Naive thymus-derived CD4-positive, alpha-beta T cell (primary cell): ENCODE results near the gene CCDC85C. TPM values are rescaled to one million over a fixed set of nuclear protein-coding genes. Genes with fewer than 3 reads are reported as not detected.
A peak's percentile ranks its signal among the peaks of the same experiment; 100 is the strongest.

Source experiments
- ATAC-seq: fragments of 150-1000 bp; cut with Tn5 transposase; 2 replicates; pipeline ENCODE4 v1.10.0; 2021; ENCODE audit warnings: mild to moderate bottlenecking, moderate library complexity
- CTCF ChIA-PET: fragments of 350-600 bp; sonication (Branson Sonifier 250); formaldehyde crosslinking; loops from one replicate; lab custom pipeline; 2021; ENCODE audit warnings: antibody characterized with exemption; lab: Charles Lee
- POLR2A ChIA-PET: fragments of 350-600 bp; sonication (Branson Sonifier 250); formaldehyde crosslinking; loops from one replicate; lab custom pipeline; 2021; ENCODE audit warnings: antibody characterized with exemption, inconsistent platforms; lab: Charles Lee
- DNase-seq, 9 donors: peaks; one replicate each; pipeline versions ENCODE4 v3.0.0 to v3.0.0-alpha.2; 2020 to 2022; ENCODE audit warnings: mixed read lengths in 1 of 9
- H3K27ac ChIP-seq: one replicate; pipeline ENCODE4 v1.7.0; 2013; ENCODE audit warnings: mild to moderate bottlenecking, low read depth, low read length, moderate library complexity
- H3K27me3 ChIP-seq, 2 donors: one replicate each; pipeline ENCODE4 v1.7.0; 2013; ENCODE audit warnings: low read length in 2 of 2, mild to moderate bottlenecking in 2 of 2, moderate library complexity in 2 of 2; ENCODE audit not compliant: control insufficient read depth in 2 of 2, insufficient read depth in 2 of 2
- H3K36me3 ChIP-seq, 3 experiments: 1 replicate in 2 of 3; 2 replicates in 1 of 3; pipeline ENCODE4 v1.7.0; 2013; ENCODE audit warnings: low read length in 3 of 3, mild to moderate bottlenecking in 3 of 3, moderate library complexity in 1 of 3; ENCODE audit not compliant: insufficient read depth in 3 of 3, control insufficient read depth in 2 of 3
- H3K4me1 ChIP-seq, 2 donors: one replicate each; pipeline ENCODE4 v1.7.0; 2013; ENCODE audit warnings: low read length in 2 of 2, mild to moderate bottlenecking in 2 of 2, moderate library complexity in 1 of 2; ENCODE audit not compliant: control insufficient read depth in 2 of 2, insufficient read depth in 2 of 2
- H3K4me3 ChIP-seq: 2 replicates; pipeline ENCODE4 v1.7.0; 2013; ENCODE audit warnings: mild to moderate bottlenecking, low read length
- H3K9me3 ChIP-seq, 3 experiments: 1 replicate in 2 of 3; 2 replicates in 1 of 3; pipeline ENCODE4 v1.7.0; 2013; ENCODE audit warnings: low read length in 3 of 3; ENCODE audit not compliant: control insufficient read depth in 2 of 3
- H3K27ac Mint-ChIP-seq, 9 donors: one replicate each; pipeline ENCODE4 v1.8.0; 2020 to 2022; ENCODE audit warnings: mixed read lengths in 9 of 9, mild to moderate bottlenecking in 8 of 9, moderate library complexity in 5 of 9, inconsistent platforms in 2 of 9
- H3K27me3 Mint-ChIP-seq, 5 donors: one replicate each; pipeline ENCODE4 v1.8.0; 2021 to 2022; ENCODE audit warnings: mixed read lengths in 5 of 5, mild to moderate bottlenecking in 1 of 5
- H3K36me3 Mint-ChIP-seq, 5 donors: one replicate each; pipeline ENCODE4 v1.8.0; 2020 to 2022; ENCODE audit warnings: mixed read lengths in 5 of 5, mild to moderate bottlenecking in 3 of 5, inconsistent platforms in 1 of 5
- H3K4me1 Mint-ChIP-seq, 7 donors: one replicate each; pipeline ENCODE4 v1.8.0; 2020 to 2022; ENCODE audit warnings: mixed read lengths in 7 of 7, mild to moderate bottlenecking in 3 of 7, inconsistent platforms in 1 of 7
- H3K4me3 Mint-ChIP-seq, 10 donors: one replicate each; pipeline ENCODE4 v1.8.0; 2020 to 2022; ENCODE audit warnings: mild to moderate bottlenecking in 10 of 10, mixed read lengths in 10 of 10, moderate library complexity in 6 of 10, inconsistent platforms in 2 of 10
- H3K9me3 Mint-ChIP-seq, 11 donors: one replicate each; pipeline ENCODE4 v1.8.0; 2020 to 2022; ENCODE audit warnings: mixed read lengths in 11 of 11, mild to moderate bottlenecking in 4 of 11, inconsistent platforms in 1 of 11, moderate library complexity in 1 of 11
- intact Hi-C, 2 donors: fragments of 100-400 bp; cut with micrococcal nuclease; formaldehyde crosslinking; loops; one replicate each; pipeline ENCODE4 v1.15.1; 2023
- polyA plus RNA-seq, 2 donors: library from polyadenylated mRNA; unstranded; fragments of 300-500 nt; fragmentation: Illumina TruSeq; gene quantifications; one replicate each; pipeline ENCODE4 v1.2.3, GENCODE V29; 2021
- total RNA-seq, 6 experiments: library from RNA in 5 of 6; stranded (reverse) in 5 of 6; gene quantifications; 1 replicate in 5 of 6; 2 replicates in 1 of 6; pipeline ENCODE4 v1.2.3 and lab custom pipeline; 2021 to 2026

The CCDC85C gene
- total and polyA plus RNA-seq, 7 experiments from 2014 or later, result 0.76 to 9.9 (median 7.8) TPM

GRCh38 chr14:99516871-99517642 is 87.0 kb downstream of the CCDC85C start:
- no peaks in the 10 kb centered on the region for H3K4me1 Mint-ChIP-seq
- ChIA-PET POLR2A (no interaction called here), CTCF (interaction anchor here (1.1 to 1.2 kb wide), 2 partner anchors 22 to 122 kb away, joined by 3 to 4 read pairs; no protein-coding TSS in a partner anchor)
- no peak overlapping the region for H3K27ac Mint-ChIP-seq
- H3K27me3 Mint-ChIP-seq, result no peaks in the 10 kb centered on the region
- no peak overlapping the region for H3K4me3 ChIP-seq
- H3K4me3 Mint-ChIP-seq, result peak overlapping the region in 1 of 10 donors; percentile 23
- H3K27me3 ChIP-seq, result no peaks in the 10 kb centered on the region
- H3K4me1 ChIP-seq, result no peaks in the 10 kb centered on the region
- H3K36me3 ChIP-seq, result peaks cover 0 to 28% (median 0%) of the 10 kb centered on the region in 3 experiments
- ATAC-seq (no peak), DNase-seq (no peak)
- no peaks in the 10 kb centered on the region for H3K36me3 Mint-ChIP-seq
- intact Hi-C loops, result loop anchor here in 1 of 2 donors (5.0 kb wide), 1 partner anchor 165 kb away; the partner anchor contains the start of gene CYP46A1
- no peaks in the 10 kb centered on the region for H3K9me3 Mint-ChIP-seq
- no peaks in the 10 kb centered on the region for H3K9me3 ChIP-seq
- no peak overlapping the region for H3K27ac ChIP-seq

DNA sequence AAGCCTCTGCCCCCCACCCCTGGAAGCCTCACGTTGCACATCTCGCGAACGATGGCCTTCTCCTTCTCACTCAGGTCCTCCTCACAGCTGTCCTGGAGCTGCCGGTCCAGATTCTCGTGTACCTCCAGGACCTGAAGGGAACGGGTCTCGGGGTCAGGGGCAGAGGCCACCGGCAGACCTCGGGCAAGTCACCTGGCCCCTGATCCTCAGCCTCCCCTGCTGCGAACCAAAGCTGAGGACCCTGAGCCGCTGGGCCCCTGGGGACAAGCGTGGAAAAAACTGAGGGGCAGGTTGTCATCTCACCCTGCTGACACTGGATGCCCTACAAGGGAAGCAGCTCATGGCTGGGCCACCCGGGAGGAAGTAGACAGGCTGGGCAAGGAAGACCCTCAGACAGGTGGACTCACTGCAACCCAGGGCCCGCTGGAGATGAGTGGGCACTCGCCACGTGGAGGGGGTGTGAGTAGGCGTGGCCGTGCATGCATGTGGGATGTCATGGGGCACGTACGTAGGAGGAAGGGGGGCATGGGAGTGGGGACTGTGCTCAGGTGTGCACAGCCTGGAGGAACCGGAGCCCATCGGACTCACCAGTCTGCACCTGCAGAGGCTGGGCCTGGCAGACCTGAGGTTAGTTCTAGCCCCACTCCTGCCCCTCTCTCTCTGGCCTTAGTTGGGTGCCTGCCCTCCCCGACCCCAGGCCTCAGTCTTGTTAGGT is 87.7 kb downstream of the CCDC85C start:
- Histone ChIP-seq H3K4me3 (no peak overlapping the region), H3K27me3 (no peaks in the 10 kb centered on the region), H3K36me3 (peaks cover 0 to 36% (median 0%) of the 10 kb centered on the region in 3 experiments), H3K9me3 (no peaks in the 10 kb centered on the region), H3K4me1 (no peaks in the 10 kb centered on the region), H3K27ac (no peak overlapping the region)
- intact Hi-C loops, result loop anchor here in 1 of 2 donors (5.0 kb wide), 1 partner anchor 166 kb away; the partner anchor contains the start of gene CYP46A1
- Mint-ChIP-seq H3K4me3 (no peak overlapping the region), H3K27me3 (no peaks in the 10 kb centered on the region), H3K4me1 (no peaks in the 10 kb centered on the region), H3K27ac (no peak overlapping the region), H3K36me3 (no peaks in the 10 kb centered on the region), H3K9me3 (no peaks in the 10 kb centered on the region)
- POLR2A ChIA-PET, result no interaction called here
- CTCF ChIA-PET, result interaction anchor here (1.2 kb wide), 1 partner anchor 123 kb away, joined by 3 read pairs; no protein-coding TSS in a partner anchor
- no peak for ATAC-seq
- DNase-seq, result no peak

DNA sequence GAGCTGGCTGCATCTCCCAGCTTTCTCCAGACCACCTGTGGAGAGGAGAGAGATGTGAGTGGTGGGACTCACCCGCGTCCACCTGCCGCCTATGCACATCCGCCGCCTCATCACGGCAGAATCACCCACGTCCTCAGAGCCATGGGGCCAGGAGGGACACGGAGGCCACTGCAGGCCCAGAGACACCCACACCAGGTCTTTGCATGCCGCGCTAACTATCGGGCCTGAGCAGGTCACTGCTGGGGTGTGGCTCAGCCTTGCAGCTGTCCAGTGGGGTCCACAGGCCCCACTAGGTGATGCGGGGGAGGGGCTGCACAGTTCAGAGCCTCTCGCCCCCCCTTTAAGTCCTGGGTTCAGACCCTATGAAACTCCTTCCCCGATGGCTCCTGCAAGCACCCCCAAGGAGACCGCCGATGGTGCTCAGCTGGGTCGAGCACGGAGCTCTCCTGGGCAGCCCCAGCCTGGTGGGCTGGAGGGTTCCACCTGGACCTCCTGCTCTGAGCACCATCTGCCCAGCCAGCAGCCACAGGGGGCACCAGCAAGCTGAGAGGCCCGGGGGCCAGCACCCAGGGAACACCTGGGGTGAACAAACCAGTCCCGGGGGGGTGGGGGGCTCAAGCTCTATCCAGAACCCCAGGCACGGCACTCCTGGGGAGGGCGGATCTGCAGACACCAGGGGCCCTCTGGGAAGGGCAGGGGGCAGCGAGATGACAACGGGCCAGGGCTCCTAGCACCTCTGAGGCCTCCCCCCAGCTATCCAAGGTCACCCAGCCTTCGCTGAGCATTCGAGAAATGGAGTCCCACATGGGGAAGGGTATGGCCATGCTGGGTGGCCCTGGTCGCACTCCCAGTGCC is 88.5 kb downstream of the CCDC85C start:
- no peak overlapping the region for H3K27ac ChIP-seq
- ChIA-PET POLR2A (no interaction called here), CTCF (interaction anchor here (0.6 kb wide), 1 partner anchor 12 kb away, joined by 5 read pairs; no protein-coding TSS in a partner anchor)
- no peaks in the 10 kb centered on the region for H3K9me3 ChIP-seq
- intact Hi-C loops, result loop anchor here in 1 of 2 donors (5.0 kb wide), 1 partner anchor 167 kb away; the partner anchor contains the start of gene CYP46A1
- peaks cover 0 to 43% (median 0%) of the 10 kb centered on the region in 3 experiments for H3K36me3 ChIP-seq
- Mint-ChIP-seq H3K4me3 (no peak overlapping the region), H3K27ac (no peak overlapping the region), H3K36me3 (no peaks in the 10 kb centered on the region), H3K27me3 (no peaks in the 10 kb centered on the region), H3K9me3 (no peaks in the 10 kb centered on the region), H3K4me1 (no peaks in the 10 kb centered on the region)
- H3K4me1 ChIP-seq, result no peaks in the 10 kb centered on the region
- H3K27me3 ChIP-seq, result no peaks in the 10 kb centered on the region
- no peak for ATAC-seq
- no peak for DNase-seq
- H3K4me3 ChIP-seq, result no peak overlapping the region

DNA sequence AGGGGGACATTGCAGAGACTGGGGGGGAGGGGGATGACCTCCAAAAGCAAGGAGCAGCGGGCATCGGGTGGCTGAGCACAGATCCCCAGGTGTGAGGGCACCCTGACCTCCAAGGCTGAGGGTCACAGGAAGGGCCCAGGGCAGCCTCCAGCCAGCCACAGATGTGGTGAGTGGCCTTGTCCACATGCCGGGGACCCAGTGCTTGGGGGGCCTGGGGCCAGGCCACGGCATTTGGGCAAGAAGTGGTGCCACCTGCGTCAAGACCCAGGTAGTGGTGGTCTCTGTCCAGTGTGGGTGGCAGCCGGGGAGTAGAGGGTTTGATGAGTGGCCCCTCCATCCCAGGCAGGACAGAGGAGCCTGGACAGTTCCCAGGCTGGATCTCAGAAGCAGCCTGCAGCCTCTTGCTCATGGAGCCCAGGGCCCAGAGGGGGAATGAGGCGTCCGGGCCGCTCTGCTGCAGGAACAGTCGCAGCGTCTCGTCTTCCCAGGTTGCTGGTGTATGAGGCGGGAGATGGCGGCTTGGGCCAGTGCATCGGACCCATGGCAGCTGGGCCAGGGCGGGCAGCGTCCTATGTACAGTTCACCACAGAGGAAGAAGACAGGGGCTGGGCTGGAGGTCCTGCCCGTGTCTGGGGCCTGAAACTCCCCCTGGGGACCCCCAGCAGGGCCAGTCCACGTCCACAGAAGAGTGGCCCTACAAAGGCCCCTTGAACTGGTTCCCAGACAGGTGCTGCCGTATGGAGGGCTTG is 89.3 kb downstream of the CCDC85C start:
- peaks cover 0 to 48% (median 0%) of the 10 kb centered on the region in 3 experiments for H3K36me3 ChIP-seq
- H3K27ac ChIP-seq, result no peak overlapping the region
- DNase-seq (no peak), ATAC-seq (no peak)
- POLR2A ChIA-PET, result no interaction called here
- H3K27ac Mint-ChIP-seq, result peak overlapping the region in 3 of 9 donors; percentile 33 to 59 (median 36)
- no peaks in the 10 kb centered on the region for H3K36me3 Mint-ChIP-seq
- H3K9me3 Mint-ChIP-seq, result no peaks in the 10 kb centered on the region
- intact Hi-C loops, result loop anchor here in 1 of 2 donors (5.0 kb wide), 1 partner anchor 168 kb away; the partner anchor contains the start of gene CYP46A1
- H3K4me1 Mint-ChIP-seq, result no peaks in the 10 kb centered on the region
- no peaks in the 10 kb centered on the region for H3K27me3 Mint-ChIP-seq
- no peaks in the 10 kb centered on the region for H3K27me3 ChIP-seq
- H3K4me3 ChIP-seq, result no peak overlapping the region
- H3K9me3 ChIP-seq, result no peaks in the 10 kb centered on the region
- CTCF ChIA-PET, result interaction anchor here (0.7 kb wide), 1 partner anchor 32 kb away, joined by 3 read pairs; no protein-coding TSS in a partner anchor
- H3K4me1 ChIP-seq, result no peaks in the 10 kb centered on the region
- no peak overlapping the region for H3K4me3 Mint-ChIP-seq

DNA sequence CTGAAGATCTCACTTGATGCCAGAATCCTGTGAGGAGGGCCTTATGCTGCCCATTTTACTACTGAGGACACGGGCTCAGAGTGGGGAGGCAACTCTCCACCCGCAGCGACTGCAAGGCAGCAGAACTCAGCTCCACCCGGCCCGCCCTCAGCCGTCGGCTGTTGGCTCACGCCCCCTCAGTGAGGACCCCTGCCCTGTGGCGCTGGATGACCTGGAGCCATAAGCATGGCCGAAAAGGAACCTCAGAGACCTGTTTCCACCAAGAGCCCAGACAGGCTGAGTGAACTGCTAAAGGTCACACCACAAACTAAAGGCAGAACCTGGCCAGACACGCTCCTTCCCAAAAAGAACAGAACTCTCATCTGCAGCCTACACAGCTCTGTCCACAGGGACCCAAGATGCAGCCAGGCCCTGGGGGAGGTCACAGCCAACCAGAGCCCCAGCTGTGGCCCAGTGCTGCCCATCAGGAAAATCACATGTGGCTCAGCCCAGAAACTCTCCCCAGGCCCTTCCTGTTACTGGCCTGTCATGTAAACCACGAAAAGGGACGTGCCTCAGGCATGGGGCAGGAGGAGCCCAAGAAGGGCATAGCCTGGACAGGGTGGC is 90.0 kb downstream of the CCDC85C start:
- Mint-ChIP-seq H3K4me1 (no peaks in the 10 kb centered on the region), H3K4me3 (no peak overlapping the region), H3K27me3 (no peaks in the 10 kb centered on the region), H3K27ac (peak overlapping the region in 1 of 9 donors; percentile 32), H3K9me3 (no peaks in the 10 kb centered on the region), H3K36me3 (peaks cover 0 to 6% (median 0%) of the 10 kb centered on the region in 5 donors)
- CTCF ChIA-PET, result interaction anchor here (0.7 kb wide), 1 partner anchor 33 kb away, joined by 3 read pairs; no protein-coding TSS in a partner anchor
- DNase-seq (peak in 1 of 9 donors; percentile 15), ATAC-seq (peak; percentile 3)
- POLR2A ChIA-PET, result no interaction called here
- intact Hi-C loops, result no loop called here
- Histone ChIP-seq H3K9me3 (no peaks in the 10 kb centered on the region), H3K27me3 (no peaks in the 10 kb centered on the region), H3K36me3 (peaks cover 0 to 55% (median 0%) of the 10 kb centered on the region in 3 experiments), H3K4me3 (no peak overlapping the region), H3K27ac (no peak overlapping the region), H3K4me1 (no peaks in the 10 kb centered on the region)
